NCI-H1694 (cell line): ENCODE data around the gene XRCC4.

Experiments
- DNase-seq: peaks from one replicate; lab custom pipeline; 2025; lab: John Stamatoyannopoulos, UW

Gene XRCC4

GRCh38 chr5:83071286-83072051, 5.9 kb upstream of the XRCC4 start:
- DNase-seq = no peak

GRCh38 chr5:83072966-83073365, 4.4 kb upstream of the XRCC4 start:
- DNase-seq = no peak

GRCh38 chr5:83077662-83078261, 415 bp downstream of the XRCC4 start:
- DNase-seq = no peak

GRCh38 chr5:83082750-83083149, 5.4 kb downstream of the XRCC4 start:
- DNase-seq = no peak

- DNase-seq = no peak
Observed at GRCh38 chr5:83084336-83084735, 7.0 kb downstream of the XRCC4 start.

- DNase-seq = no peak
Observed at GRCh38 chr5:83085106-83085505, 7.8 kb downstream of the XRCC4 start.

GRCh38 chr5:83090169-83090568, 12.8 kb downstream of the XRCC4 start:
- DNase-seq = no peak

- no peak for DNase-seq
Observed at GRCh38 chr5:83092619-83093018, 15.3 kb downstream of the XRCC4 start.

- no peak for DNase-seq
Observed at GRCh38 chr5:83093692-83094091, 16.3 kb downstream of the XRCC4 start.

GRCh38 chr5:83095163-83095956, 18.0 kb downstream of the XRCC4 start:
- no peak for DNase-seq

- no peak for DNase-seq
Observed at GRCh38 chr5:83095957-83096539, 18.7 kb downstream of the XRCC4 start.

- no peak for DNase-seq
Observed at GRCh38 chr5:83096660-83097339, 19.5 kb downstream of the XRCC4 start.

- no peak for DNase-seq
Observed at GRCh38 chr5:83097689-83098231, 20.4 kb downstream of the XRCC4 start.

- DNase-seq = no peak
Observed at GRCh38 chr5:83099001-83099400, 21.7 kb downstream of the XRCC4 start.

- DNase-seq = no peak
Observed at GRCh38 chr5:83099445-83099844, 22.1 kb downstream of the XRCC4 start.

- DNase-seq = no peak
Observed at GRCh38 chr5:83101514-83101913, 24.2 kb downstream of the XRCC4 start.

- no peak for DNase-seq
Observed at GRCh38 chr5:83102364-83102980, 25.1 kb downstream of the XRCC4 start.

- DNase-seq = no peak
Observed at GRCh38 chr5:83104021-83104420, 26.7 kb downstream of the XRCC4 start.

GRCh38 chr5:83107692-83108420, 30.5 kb downstream of the XRCC4 start:
- DNase-seq = no peak

- no peak for DNase-seq
Observed at GRCh38 chr5:83109380-83109779, 32.0 kb downstream of the XRCC4 start.

GRCh38 chr5:83115816-83116215, 38.5 kb downstream of the XRCC4 start:
- no peak for DNase-seq
